DMS114 treated with DMSO at 0.1 percent for 48 hours (cell line): ENCODE results near the gene JMJD1C.

Source experiments
- DNase-seq: peaks from one replicate; lab custom pipeline; 2025; ENCODE audit not compliant: unreplicated experiment; lab: John Stamatoyannopoulos, UW

The JMJD1C gene

DNA sequence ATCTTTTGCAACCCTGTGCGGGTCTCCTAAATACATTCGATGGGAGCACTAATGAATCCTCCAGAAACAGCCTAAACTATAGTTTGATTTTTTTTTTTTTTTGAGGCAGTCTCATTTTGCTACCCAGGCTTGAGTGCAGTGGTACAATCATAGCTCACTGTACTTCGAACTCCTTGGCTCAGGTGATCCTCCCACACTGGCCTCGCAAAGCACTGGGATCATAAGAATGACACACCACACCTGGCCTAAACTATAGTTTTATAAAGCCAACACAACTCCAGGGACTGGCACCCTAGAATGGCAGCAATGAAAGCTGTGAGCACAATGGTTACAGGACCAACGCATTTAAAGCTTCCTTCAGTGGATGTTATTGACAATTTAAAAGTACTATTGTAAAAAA, 14.5 kb upstream of the JMJD1C start:
- no peak for DNase-seq

DNA sequence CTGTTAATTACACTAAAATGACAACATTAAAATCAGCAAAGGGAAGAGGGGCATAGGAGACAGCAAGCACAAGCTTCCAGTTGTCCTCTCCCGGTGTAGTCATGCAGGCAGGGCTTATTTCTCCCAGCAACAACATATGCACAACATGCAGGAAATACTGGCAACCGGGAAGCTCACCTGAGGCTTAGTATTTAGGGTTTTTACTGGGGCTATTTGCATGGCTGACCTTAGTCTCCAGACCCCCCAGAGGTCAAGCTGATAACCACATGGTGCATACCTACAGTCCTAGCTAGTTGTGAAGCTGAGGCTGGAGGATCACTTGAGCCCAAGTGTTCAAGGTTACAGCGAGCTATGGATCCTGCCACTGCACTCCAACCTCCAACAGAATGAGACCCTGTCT, 12.8 kb upstream of the JMJD1C start:
- no peak for DNase-seq

GRCh38 chr10:63477927-63478326, 12.2 kb upstream of the JMJD1C start:
- no peak for DNase-seq

DNA sequence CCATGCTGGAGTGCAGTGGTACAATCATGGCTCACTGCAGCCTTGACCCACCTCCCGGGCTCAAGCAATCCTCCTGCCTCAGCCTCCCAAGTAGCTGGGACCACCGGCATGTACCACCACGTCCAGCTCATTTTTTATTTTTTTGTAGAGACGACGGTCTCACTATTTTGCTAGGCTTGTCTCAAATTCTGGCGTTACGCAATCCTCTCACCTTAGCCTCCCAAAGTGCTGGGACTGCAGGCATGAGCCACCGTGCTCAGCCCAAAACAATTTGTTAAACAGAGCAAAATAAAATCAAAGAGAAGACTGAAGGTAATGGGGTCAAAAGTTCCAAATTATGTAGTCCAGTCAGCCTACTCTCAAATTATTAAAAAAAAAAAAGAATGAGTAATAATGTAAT, 8.7 kb upstream of the JMJD1C start:
- no peak for DNase-seq

DNA sequence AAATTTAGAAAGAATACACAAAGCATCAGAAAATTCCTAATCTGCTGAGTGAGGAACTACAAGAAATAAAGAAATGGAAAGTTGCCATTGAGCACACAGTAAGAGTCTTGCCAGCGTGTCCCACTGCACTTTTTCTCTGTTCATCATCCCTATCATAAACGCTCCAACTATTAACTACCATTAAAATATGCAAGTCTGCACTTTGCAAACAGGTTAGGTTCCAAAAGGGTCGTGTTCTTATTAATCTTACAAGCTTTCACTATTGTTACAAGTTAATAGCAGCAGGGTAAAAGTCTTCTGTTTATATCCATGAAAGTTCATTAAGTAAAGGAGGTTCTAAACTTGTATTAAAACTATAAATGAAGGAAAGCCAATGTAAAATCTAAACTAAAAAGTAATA, 5.2 kb upstream of the JMJD1C start:
- DNase-seq: no peak

- DNase-seq: peak; percentile 29
Observed at GRCh38 chr10:63468947-63469346, 3.2 kb upstream of the JMJD1C start.

- DNase-seq: peak; percentile 75
Observed at GRCh38 chr10:63467841-63468240, 2.1 kb upstream of the JMJD1C start.

DNA sequence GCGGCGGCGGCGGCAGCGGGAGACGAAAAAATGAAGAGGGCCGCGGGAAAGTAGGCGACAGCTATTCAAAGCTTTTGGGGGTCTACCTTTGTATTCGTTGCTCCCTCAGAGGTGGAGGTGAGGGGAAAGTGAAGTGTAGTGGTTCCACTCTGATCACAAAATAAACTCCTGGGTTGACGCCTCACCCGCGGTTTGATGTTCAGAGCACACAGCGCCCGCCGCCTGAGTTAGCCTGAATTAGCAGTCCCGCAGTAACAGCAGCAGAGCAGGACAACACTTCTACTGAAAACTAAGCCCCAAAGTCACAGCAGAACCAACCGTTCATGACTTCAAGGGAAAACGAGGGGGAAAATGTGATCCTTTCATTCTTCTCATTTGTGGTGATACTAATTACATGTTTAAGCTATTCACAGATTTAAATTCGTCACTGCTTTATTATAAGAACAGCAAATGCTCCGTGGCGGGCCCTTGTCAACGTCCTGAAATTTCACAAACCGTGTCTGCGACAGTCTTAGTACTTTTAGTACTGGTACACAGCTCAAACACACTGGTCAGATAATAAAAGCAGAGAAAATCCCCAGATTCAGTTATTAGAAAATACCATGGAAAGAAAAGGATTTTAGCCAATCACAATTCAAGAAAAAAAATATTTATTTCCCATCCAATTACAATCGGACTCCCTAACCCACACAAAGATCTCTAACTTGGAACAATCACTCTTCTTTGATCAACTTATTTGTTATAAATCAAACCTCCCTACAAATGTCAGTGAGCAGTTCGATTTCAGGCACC, 563 bp upstream of the JMJD1C start:
- DNase-seq: peak; percentile 60

- DNase-seq: peak; percentile 66
Observed at GRCh38 chr10:63464402-63465292, 1.1 kb downstream of the JMJD1C start.

DNA sequence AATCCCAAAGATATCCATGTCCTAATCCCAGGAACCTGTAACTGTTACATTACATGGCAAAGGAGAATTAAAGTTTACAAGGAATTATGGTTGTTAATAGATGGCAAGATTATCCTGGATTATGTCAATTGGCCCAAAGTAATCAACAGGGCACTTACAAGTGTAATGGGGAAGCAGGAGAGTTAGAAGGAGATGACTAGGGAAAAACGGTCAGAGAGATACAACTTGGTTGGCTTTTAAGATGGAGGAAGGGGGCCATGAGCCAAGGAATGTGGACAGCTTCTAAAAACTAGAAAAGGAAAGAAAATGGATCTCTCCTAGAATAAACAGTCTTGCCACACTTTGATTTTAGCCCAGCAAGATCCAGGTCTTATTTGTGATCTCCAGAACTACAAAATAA, 3.3 kb downstream of the JMJD1C start:
- DNase-seq: no peak

DNA sequence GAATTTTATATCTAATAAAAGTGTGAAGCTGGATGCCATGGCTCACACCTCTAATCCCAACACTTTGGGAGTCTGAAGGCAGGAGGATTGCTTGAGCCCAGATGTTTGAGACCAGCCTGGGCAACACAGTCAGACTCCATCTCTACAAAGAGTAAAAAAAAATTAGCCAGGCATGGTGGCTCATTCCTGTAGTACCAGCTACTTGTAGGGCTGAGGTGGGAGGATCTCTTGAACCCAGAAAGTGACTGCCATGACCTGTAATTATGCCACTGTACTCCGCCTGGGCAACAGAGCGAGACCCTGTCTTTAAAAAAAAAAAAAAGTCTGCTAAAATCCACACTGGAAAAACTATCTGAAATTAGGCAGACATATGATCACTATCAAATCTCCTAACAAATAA, 7.6 kb downstream of the JMJD1C start:
- DNase-seq: no peak

DNA sequence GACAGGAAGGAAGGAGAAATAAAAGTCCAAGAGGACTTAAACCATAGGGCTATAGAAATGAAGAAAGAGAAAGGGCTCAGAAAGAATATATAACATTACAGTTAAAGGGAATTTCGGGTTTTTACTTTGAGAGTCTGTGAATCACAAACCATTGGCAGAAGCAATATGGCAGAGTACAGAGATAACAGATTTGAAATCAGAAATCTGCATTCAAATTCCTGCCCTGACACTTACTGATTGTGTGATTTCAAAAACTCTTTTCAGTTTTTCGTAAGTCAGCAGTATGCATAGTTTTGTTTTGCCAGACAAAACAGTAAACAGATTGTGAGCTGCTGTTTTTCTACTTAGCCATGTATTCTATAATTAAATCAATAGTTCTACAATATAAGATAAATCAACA, 8.2 kb downstream of the JMJD1C start:
- no peak for DNase-seq

DNA sequence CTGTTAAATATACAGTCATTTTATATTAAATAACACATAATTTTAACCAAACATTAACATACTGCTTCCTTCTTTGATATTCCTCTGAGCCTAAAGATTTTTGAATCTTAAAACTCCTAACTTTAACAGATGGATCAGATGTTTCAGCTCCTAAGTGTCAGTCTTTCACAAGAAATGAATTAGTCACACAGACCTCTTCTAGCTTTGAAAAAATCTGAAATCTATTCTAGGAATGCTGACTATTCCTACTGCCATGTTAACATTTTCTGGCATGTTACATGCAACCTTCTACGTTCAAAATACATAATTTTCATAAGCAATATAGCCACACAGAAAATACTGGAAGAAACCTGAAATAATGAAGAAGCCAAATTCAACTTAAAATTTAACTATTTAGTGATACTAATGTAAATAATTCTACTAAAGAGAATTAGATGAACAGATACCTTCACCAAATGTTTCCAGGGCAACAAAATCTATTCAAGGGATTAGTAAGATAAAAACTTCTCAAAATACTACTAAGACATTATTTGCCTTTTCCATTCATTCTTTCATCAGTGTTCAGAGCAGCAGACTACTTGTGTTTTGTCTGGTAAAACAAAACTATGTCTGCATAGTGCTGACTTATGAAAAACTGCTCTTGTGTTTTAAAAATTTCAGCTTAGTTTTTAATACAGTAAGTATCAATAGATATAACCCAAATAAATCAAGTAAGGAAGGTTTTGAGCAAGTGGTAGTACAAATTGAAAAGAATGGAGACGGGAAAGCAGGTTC, 9.2 kb downstream of the JMJD1C start:
- peak; percentile 39 for DNase-seq

DNA sequence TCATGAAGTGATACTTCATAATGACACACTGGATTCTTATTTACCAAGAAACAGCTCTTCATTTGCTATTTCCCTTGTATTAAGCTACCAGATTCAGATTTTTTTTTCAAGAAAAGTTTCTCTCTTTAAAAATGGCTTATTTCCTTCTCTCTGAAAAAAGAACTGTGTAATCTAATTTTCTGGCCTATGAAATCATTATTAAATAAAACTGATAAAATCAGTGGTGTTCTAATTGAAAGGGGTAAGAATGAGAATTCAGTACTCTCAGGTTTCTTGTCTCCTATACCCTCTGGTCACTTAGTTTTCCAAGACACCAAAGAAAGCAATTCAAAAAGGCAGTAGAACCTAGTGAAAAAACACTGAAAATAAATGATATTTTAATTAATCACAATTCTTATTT, 10.3 kb downstream of the JMJD1C start:
- no peak for DNase-seq

- DNase-seq: no peak
Observed at GRCh38 chr10:63454631-63455030, 11.1 kb downstream of the JMJD1C start.

- DNase-seq: no peak
Observed at GRCh38 chr10:63452524-63452923, 13.3 kb downstream of the JMJD1C start.

GRCh38 chr10:63446716-63447440, 18.9 kb downstream of the JMJD1C start:
- no peak for DNase-seq

DNA sequence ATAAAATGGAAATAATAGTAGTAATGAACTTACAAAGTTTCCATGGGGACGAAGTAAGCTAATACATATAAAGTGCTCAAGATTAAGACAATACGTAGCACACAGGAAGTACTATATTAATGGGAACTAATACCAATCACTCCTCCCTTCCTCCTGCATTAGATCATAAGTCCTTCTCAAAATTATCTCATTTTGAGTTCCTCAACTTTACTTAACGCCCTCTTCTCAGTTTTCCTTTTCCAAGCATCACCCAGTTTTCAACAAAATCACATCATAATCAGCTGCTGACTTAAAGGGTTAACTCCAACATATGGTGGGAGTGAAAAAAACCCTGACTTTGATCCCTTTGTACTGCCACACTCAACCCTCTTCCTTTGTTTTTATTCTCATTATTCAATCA, 24.4 kb downstream of the JMJD1C start:
- no peak for DNase-seq

- DNase-seq: no peak
Observed at GRCh38 chr10:63439607-63440006, 26.2 kb downstream of the JMJD1C start.

DNA sequence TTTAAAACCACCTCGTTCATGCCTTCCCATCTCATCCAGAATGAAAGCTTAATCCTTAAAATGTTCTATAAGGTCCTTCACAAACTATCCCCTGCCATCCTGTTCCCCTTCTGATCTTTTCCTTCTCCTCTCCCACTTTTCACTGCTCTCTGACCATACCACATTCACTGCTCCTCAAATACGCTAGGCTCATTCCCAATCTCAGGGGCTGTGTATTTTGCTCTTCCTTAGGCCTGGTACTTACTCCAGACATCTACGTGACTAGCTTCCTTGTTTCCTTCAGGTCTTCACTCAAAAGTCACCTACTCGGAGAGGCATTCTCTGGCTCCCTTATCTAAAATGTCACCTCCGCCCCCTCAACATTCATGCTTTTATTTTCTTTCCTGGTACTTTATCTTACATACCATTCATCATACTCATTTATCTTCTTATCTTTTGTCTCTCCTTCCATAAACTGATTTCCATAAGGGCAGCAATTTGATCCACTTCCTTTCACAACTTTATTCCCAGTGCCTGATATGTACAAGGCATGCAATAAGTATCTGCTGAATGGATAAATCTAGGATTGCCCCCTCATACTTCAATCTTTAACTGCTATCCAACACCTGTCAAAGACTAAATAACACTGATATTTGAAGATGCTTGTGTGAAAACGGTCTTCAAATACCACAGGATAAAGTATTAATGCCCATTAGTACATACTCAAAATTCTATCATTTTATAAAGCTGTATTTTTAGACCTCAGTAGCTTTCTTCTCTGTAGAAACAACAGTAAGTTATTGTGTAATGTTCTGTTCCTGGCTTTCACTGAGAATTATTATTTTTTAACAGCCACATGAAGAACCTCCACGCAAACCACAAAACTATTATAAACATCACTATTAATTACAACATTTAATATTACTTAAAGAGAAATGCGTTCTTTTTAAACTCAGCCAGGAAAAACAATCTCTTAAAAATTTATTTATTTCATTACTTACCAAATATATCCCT, 27.0 kb downstream of the JMJD1C start:
- no peak for DNase-seq
